ENCODE data around the gene FKBP15. TPM values are rescaled to one million over a fixed set of nuclear protein-coding genes. Genes with fewer than 3 reads are reported as not detected.
"Not testable (repeated sequence)": the region's sequence is repeated elsewhere in the genome, so short reads cannot be mapped to it uniquely, and the experiment has no call there.

Gene FKBP15
- total RNA-seq, 6 donors from 2014 or later = 36.5 to 72.3 (median 50.0) TPM

DNA sequence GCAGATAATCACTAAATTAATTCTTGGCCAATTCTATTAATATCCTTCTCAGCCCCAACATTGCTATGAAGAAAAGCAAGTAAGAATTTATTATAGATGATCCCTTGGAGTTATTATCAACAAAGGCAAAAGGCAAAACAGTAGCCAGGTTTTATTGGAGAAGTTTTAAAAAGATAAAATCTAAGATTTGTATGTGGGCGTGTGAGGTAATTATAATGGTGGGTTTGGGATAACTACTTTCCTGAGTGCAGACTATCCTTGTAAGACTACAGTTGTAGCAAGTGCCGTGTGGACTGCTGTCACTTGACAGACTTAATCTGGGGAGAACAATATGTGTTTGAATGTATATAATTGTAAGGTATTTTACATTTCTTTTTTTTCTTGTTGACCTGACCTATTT is 23.5 kb upstream of the FKBP15 start:
- Histone ChIP-seq H3K27ac (no peak overlapping the region), H3K4me3 (no peak overlapping the region), H3K4me1 (no peaks in the 10 kb centered on the region), H3K9me3 (no peaks in the 10 kb centered on the region), H3K36me3 (no peaks in the 10 kb centered on the region), H3K27me3 (no peaks in the 10 kb centered on the region)
- DNase-seq = no peak
- TF ChIP-seq POLR2A (IDR thresholded peaks at IDR 0.05) (no peak), EP300 (IDR thresholded peaks at IDR 0.05) (no peak), POLR2AphosphoS5 (IDR thresholded peaks at IDR 0.05) (no peak)
- TF ChIP-seq, protein P1, sequence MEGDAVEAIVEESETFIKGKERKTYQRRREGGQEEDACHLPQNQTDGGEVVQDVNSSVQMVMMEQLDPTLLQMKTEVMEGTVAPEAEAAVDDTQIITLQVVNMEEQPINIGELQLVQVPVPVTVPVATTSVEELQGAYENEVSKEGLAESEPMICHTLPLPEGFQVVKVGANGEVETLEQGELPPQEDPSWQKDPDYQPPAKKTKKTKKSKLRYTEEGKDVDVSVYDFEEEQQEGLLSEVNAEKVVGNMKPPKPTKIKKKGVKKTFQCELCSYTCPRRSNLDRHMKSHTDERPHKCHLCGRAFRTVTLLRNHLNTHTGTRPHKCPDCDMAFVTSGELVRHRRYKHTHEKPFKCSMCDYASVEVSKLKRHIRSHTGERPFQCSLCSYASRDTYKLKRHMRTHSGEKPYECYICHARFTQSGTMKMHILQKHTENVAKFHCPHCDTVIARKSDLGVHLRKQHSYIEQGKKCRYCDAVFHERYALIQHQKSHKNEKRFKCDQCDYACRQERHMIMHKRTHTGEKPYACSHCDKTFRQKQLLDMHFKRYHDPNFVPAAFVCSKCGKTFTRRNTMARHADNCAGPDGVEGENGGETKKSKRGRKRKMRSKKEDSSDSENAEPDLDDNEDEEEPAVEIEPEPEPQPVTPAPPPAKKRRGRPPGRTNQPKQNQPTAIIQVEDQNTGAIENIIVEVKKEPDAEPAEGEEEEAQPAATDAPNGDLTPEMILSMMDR (IDR thresholded peaks at IDR 0.05) = no peak
- WGBS, 2 donors = 83 to 90% methylated on average over 2 of the region's 2 CpGs
- no peak for ATAC-seq (ENCODE audit: low FRiP score in 2 of 2)

DNA sequence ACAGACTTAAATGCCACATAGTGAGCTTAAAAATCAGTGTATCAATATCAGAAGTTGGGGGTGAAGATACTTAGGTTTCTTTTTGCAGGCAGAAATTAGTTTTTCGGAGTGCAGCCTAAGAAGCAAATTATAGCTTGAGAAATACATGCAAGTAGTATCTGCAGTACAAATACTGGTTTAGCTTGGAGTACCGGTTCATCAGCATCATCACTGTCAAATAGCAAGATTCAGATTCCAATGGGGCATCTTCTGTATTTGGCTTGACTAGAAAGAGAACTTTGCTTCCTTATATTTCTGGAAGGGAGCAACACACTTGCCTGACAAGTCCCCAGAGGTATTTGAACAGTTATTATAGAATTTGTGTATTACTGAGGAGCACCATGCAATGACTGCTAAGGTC is 20.1 kb upstream of the FKBP15 start:
- ATAC-seq (ENCODE audit: low FRiP score in 2 of 2) (no peak), DNase-seq (no peak)
- WGBS, 2 donors = 96 to 97% methylated on average over 2 of the region's 2 CpGs
- TF ChIP-seq POLR2AphosphoS5 (IDR thresholded peaks at IDR 0.05) = no peak
- TF ChIP-seq POLR2A (IDR thresholded peaks at IDR 0.05) = no peak
- TF ChIP-seq, protein P1 (IDR thresholded peaks at IDR 0.05) = no peak
- no peak for TF ChIP-seq EP300 (IDR thresholded peaks at IDR 0.05)
- Histone ChIP-seq H3K27me3 (no peaks in the 10 kb centered on the region), H3K36me3 (no peaks in the 10 kb centered on the region), H3K9me3 (no peaks in the 10 kb centered on the region), H3K27ac (no peak overlapping the region), H3K4me3 (no peak overlapping the region), H3K4me1 (peaks cover 0 to 4% (median 2%) of the 10 kb centered on the region in 4 donors)

DNA sequence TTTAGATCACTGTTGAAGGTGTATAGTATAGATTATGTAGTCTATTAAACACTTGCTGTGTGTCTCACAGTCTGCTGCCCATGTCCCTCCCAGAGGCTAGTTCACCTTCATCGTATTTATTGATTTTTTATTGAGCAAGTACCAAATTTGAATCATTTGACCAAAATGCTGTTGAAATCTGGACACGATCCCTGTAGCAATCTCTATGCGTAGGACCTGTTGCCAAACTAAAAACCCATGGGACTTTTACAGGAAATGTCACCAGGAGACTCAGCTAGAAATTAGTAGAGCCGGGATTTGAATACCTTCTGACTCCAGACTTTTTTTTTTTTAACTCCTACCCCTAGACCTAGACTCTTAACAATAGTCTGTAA is 17.8 kb upstream of the FKBP15 start:
- Histone ChIP-seq H3K9me3 (no peaks in the 10 kb centered on the region), H3K4me1 (peaks cover 3 to 16% (median 8%) of the 10 kb centered on the region in 4 donors), H3K27ac (no peak overlapping the region), H3K4me3 (no peak overlapping the region), H3K27me3 (no peaks in the 10 kb centered on the region), H3K36me3 (no peaks in the 10 kb centered on the region)
- 58 to 67% methylated on average over 4 of the region's 4 CpGs for WGBS, 2 donors
- TF ChIP-seq POLR2AphosphoS5 (IDR thresholded peaks at IDR 0.05) = no peak
- TF ChIP-seq EP300 (IDR thresholded peaks at IDR 0.05) = no peak
- ATAC-seq (ENCODE audit: low FRiP score in 2 of 2) (no peak), DNase-seq (no peak)

DNA sequence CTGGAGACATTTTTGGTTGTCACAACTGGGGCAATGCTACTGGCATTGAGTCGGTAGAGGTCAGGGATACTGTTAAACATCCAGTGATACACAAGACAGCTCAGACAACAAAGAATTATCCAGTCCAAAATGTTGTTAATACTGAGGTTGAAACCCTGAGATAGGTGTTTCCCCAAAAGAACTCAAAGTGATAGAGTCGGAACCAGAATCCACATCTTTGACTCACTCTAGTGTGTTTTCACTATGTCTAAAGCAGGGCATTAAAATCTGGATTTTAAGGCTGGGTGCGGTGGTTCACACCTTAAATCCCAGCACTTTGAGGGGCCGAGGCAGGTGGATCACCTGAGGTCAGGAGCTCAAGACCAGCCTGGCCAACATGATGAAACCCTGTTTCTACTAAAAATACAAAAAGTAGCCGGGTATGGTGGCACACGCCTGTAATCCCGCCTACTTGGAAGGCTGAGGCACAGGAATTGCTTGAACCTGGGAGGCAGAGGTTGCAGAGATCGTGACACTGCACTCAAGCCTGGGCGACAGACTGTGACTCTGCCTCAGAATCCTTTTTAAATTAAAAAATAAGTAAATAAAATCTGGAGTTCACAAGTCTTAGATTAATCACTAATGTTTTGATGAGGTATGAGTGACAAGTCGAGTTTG is 17.3 kb upstream of the FKBP15 start:
- Histone ChIP-seq H3K9me3 (no peaks in the 10 kb centered on the region), H3K36me3 (no peaks in the 10 kb centered on the region), H3K27ac (no peak overlapping the region), H3K4me3 (no peak overlapping the region), H3K27me3 (no peaks in the 10 kb centered on the region), H3K4me1 (peaks cover 8 to 22% (median 13%) of the 10 kb centered on the region in 4 donors)
- ATAC-seq (ENCODE audit: low FRiP score in 2 of 2) (no peak), DNase-seq (no peak)
- 86 to 92% methylated on average over 10 of the region's 10 CpGs for WGBS, 2 donors
- no peak for TF ChIP-seq POLR2AphosphoS5 (IDR thresholded peaks at IDR 0.05)
- TF ChIP-seq, protein P1 (IDR thresholded peaks at IDR 0.05) = no peak
- no peak for TF ChIP-seq EP300 (IDR thresholded peaks at IDR 0.05)
- no peak for TF ChIP-seq POLR2A (IDR thresholded peaks at IDR 0.05)

DNA sequence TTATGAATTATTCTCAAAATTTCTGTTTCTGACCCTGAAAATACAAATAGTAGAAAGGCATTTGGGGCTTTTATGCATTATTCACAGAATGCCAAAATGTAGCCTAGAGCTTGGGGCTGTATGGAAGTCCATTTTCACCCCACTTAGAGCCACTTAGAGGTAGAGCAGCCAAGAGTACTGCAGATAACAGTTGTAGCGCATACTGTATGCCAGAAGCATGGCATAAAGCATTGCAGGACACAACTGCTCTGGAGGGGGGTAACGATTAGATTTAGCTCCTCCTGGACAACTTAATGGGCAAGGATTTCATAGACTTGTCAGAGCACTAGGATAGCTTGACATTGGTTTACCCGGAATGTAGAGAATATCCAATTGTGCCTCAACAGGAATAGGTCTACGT is 15.9 kb upstream of the FKBP15 start:
- 87 to 89% methylated on average over 4 of the region's 4 CpGs for WGBS, 2 donors
- no peak for TF ChIP-seq EP300 (IDR thresholded peaks at IDR 0.05)
- TF ChIP-seq, protein P1 (IDR thresholded peaks at IDR 0.05) = no peak
- H3K4me1 ChIP-seq = peaks cover 16 to 33% (median 23%) of the 10 kb centered on the region in 4 donors
- no peak overlapping the region for H3K4me3 ChIP-seq
- no peak for ATAC-seq (ENCODE audit: low FRiP score in 2 of 2)
- no peaks in the 10 kb centered on the region for H3K27me3 ChIP-seq
- H3K27ac ChIP-seq = no peak overlapping the region
- DNase-seq = no peak
- no peaks in the 10 kb centered on the region for H3K9me3 ChIP-seq
- no peaks in the 10 kb centered on the region for H3K36me3 ChIP-seq

DNA sequence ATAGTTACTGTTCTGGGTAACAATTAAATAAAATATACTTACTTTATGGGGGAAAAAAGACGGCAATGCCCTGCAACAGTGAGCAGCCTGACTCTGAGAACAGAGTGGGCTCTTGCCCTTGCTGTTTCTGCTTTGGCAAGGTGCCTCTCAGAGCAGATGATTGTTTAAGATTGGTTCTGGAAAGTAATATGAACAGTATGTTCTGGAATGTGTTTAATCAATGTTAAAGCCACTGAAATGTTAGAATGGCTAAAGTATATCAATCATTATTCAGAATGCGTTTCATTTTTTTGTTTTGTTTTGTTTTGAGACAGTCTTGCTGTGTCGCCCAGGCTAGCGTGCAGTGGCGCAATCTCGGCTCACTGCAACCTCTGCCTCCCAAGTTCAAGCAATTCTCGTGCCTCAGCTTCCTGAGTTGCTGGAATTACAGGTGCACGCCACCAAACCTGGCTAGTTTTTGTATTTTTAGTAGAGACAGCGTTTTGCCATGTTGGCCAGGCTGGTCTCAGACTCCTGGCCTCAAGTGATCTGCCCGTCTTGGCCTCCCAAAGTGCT is 14.7 kb upstream of the FKBP15 start:
- H3K9me3 ChIP-seq; H3K27ac ChIP-seq; H3K4me3 ChIP-seq; ATAC-seq (ENCODE audit: low FRiP score in 2 of 2); H3K27me3 ChIP-seq; H3K36me3 ChIP-seq: not testable (repeated sequence)
- H3K4me1 ChIP-seq = peaks cover 16 to 33% (median 23%) of the 10 kb centered on the region in 4 donors
- DNase-seq = peak in 1 of 2 donors; percentile 9
- 69 to 86% methylated on average over 10 of the region's 10 CpGs for WGBS, 2 donors

Measured in upper lobe of left lung (tissue), 6 donors.